Measurements from ENCODE around the gene CDIPT. TPM values are rescaled to one million over a fixed set of nuclear protein-coding genes. Genes with fewer than 3 reads are reported as not detected.

The CDIPT gene
- total and polyA plus RNA-seq, 2 of the 13 experiments (the other 11 are each of a cell fraction or from before 2014, with no cell fraction given) = 54.9 to 97.5 TPM

- Histone ChIP-seq H3K9me3 (ENCODE audit: low read length) (no peaks in the 10 kb centered on the region), H3K79me2 (ENCODE audit: insufficient read depth, low read length) (peaks cover 23% of the 10 kb centered on the region), H3K27me3 (ENCODE audit: control insufficient read depth in 1 of 2, insufficient read depth in 2 of 2, low read length in 2 of 2) (peaks cover 0 to 12% of the 10 kb centered on the region in 2 experiments; a peak in 2 of 5 replicates), H4K20me1 (ENCODE audit: insufficient read depth, low read length) (peaks cover 23% of the 10 kb centered on the region; the same call in 1 of the 2 replicates), H3K27ac (ENCODE audit: extremely low read length, insufficient read depth, low read length) (peak overlapping the region; percentile 53), H3K9ac (ENCODE audit: insufficient read depth, low read depth, low read length) (peak overlapping the region; percentile 66), H3K4me2 (ENCODE audit: low read depth, low read length) (peak overlapping the region; percentile 95), H3K4me3 (replicated peaks in 1 of 3; ENCODE audit: insufficient read depth in 1 of 3, low read depth in 2 of 3, low read length in 3 of 3) (peak overlapping the region; percentile 52 to 75 (median 64)), H2AFZ (ENCODE audit: low read length) (no peak overlapping the region), H3K36me3 (replicated peaks in 1 of 2; ENCODE audit: control insufficient read depth in 1 of 2, insufficient read depth in 2 of 2, low read length in 2 of 2) (peaks cover 6 to 26% of the 10 kb centered on the region in 2 experiments), H3K4me1 (ENCODE audit: insufficient read depth, low read length) (peaks cover 77% of the 10 kb centered on the region)
- DNase-seq (ENCODE audit: low spot score) = peak; percentile 95
- CTCF ChIA-PET (ENCODE audit: low intra/inter-chr PET ratio, low total read pairs) = no interaction called here
- in situ Hi-C loops (cut with HindIII; ENCODE audit: extremely low pct_ligation_motif_present, low pct_unique_long_range_greater_than_20kb) (loop anchor here (25.0 kb wide), 1 partner anchor 851 kb away; the partner anchor contains the start of genes FBRS and PRR14), intact Hi-C loops (cut with micrococcal nuclease; ENCODE audit: unreplicated experiment) (loop anchor here (2.0 kb wide), 1 partner anchor 209 kb away; no protein-coding TSS in a partner anchor)
- POLR2A ChIA-PET = interaction anchor here (0.6 to 4.3 kb wide), 12 partner anchors 10 to 254 kb away, joined by 3 to 26 read pairs (median 4); partner anchors contain the start of genes ALDOA, ASPHD1, CDIPT and KIF22
- 1% methylated on average over 22 of the region's 31 CpGs for WGBS (ENCODE audit: low lambda C conversion rate)
- peak; percentile 99 for FAIRE-seq
- peak; percentile 85 for ATAC-seq
- BruUV-seq (replicated peaks) = no TSS peak
- peak; percentile 87; the same call in 1 of the 2 replicates for TF ChIP-seq ZNF253 (CRISPR knock-in tag; IDR thresholded peaks at IDR 0.05; ENCODE audit: borderline replicate concordance)
- peak; percentile 86 for TF ChIP-seq TBX2 (CRISPR knock-in tag; IDR thresholded peaks at IDR 0.05; ENCODE audit: borderline replicate concordance)
- TF ChIP-seq ATF7-NPFF (CRISPR knock-in tag; IDR thresholded peaks at IDR 0.05; ENCODE audit: low read depth) = peak; percentile 26
- no peak for TF ChIP-seq ZBTB33 (CRISPR knock-in tag; IDR thresholded peaks at IDR 0.05)
- TF ChIP-seq, protein P1, sequence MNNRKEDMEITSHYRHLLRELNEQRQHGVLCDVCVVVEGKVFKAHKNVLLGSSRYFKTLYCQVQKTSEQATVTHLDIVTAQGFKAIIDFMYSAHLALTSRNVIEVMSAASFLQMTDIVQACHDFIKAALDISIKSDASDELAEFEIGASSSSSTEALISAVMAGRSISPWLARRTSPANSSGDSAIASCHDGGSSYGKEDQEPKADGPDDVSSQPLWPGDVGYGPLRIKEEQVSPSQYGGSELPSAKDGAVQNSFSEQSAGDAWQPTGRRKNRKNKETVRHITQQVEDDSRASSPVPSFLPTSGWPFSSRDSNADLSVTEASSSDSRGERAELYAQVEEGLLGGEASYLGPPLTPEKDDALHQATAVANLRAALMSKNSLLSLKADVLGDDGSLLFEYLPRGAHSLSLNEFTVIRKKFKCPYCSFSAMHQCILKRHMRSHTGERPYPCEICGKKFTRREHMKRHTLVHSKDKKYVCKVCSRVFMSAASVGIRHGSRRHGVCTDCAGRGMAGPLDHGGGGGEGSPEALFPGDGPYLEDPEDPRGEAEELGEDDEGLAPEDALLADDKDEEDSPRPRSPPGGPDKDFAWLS (CRISPR knock-in tag; IDR thresholded peaks at IDR 0.05; ENCODE audit: borderline replicate concordance) = peak; percentile 70; the same call in 1 of the 2 replicates
- no peak for TF ChIP-seq TCF7 (IDR thresholded peaks at IDR 0.05; ENCODE audit: low read depth)
- TF ChIP-seq ATF2 (CRISPR knock-in tag; IDR thresholded peaks at IDR 0.05) = peak; percentile 25; the same call in 1 of the 2 replicates
- peak; percentile 58; the same call in 1 of the 2 replicates for TF ChIP-seq CBX5 (CRISPR knock-in tag; IDR thresholded peaks at IDR 0.05; ENCODE audit: borderline replicate concordance)
- 0 out of 2 replicates have a peak, but pooled peaks have one; percentile 6 for TF ChIP-seq ZNF614 (CRISPR knock-in tag; IDR thresholded peaks at IDR 0.05; ENCODE audit: borderline replicate concordance)
- TF ChIP-seq IRF2 (CRISPR knock-in tag; IDR thresholded peaks at IDR 0.05) = peak; percentile 37; the same call in 1 of the 2 replicates
- TF ChIP-seq ZNF446 (CRISPR knock-in tag; IDR thresholded peaks at IDR 0.05) = no peak; the same call in 1 of the 2 replicates
- TF ChIP-seq MTA1 (CRISPR knock-in tag; IDR thresholded peaks at IDR 0.05; ENCODE audit: borderline replicate concordance) = 0 out of 2 replicates have a peak, but pooled peaks have one; percentile 25
- peak; percentile 85; the same call in 1 of the 2 replicates for TF ChIP-seq SMAD1 (CRISPR knock-in tag; IDR thresholded peaks at IDR 0.05; ENCODE audit: borderline replicate concordance, low read depth)
- TF ChIP-seq, protein P2, sequence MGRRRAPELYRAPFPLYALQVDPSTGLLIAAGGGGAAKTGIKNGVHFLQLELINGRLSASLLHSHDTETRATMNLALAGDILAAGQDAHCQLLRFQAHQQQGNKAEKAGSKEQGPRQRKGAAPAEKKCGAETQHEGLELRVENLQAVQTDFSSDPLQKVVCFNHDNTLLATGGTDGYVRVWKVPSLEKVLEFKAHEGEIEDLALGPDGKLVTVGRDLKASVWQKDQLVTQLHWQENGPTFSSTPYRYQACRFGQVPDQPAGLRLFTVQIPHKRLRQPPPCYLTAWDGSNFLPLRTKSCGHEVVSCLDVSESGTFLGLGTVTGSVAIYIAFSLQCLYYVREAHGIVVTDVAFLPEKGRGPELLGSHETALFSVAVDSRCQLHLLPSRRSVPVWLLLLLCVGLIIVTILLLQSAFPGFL (CRISPR knock-in tag; IDR thresholded peaks at IDR 0.05) = 0 out of 2 replicates have a peak, but pooled peaks have one; percentile 79
- 0 out of 2 replicates have a peak, but pooled peaks have one; percentile 20 for TF ChIP-seq ZBTB1 (CRISPR knock-in tag; IDR thresholded peaks at IDR 0.05; ENCODE audit: borderline replicate concordance)
These were observed 51.7 kb downstream of the CDIPT start for GRCh38 chr16:29811170-29811895.
